B cell (primary cell): ENCODE data around the gene FOXQ1. TPM values are rescaled to one million over a fixed set of nuclear protein-coding genes. Genes with fewer than 3 reads are reported as not detected.

ENCODE experiments used
- ATAC-seq: fragments of 200-7000 bp; cut with Tn5 transposase; one replicate; pipeline ENCODE4 v1.10.0; 2021; ENCODE audit warnings: low read depth, mild to moderate bottlenecking, moderate number of reproducible peaks, moderate library complexity
- CTCF ChIA-PET: fragments of 350-600 bp; sonication (Branson Sonifier 250); formaldehyde crosslinking; loops from one replicate; lab custom pipeline; 2021; ENCODE audit warnings: antibody characterized with exemption, inconsistent platforms; lab: Charles Lee
- POLR2A ChIA-PET: fragments of 350-600 bp; sonication (Branson Sonifier 250); formaldehyde crosslinking; loops from one replicate; lab custom pipeline; 2021; ENCODE audit warnings: antibody characterized with exemption; lab: Charles Lee
- DNase-seq: peaks from one replicate; pipeline ENCODE4 v3.0.0; 2013
- H2AFZ ChIP-seq: 2 replicates; pipeline ENCODE4 v1.6.1; 2012; ENCODE audit warnings: mild to moderate bottlenecking, low read depth, low read length; ENCODE audit not compliant: insufficient read depth, poor library complexity, severe bottlenecking
- H3K27ac ChIP-seq, 2 donors: 1 replicate in 1 of 2; 2 replicates in 1 of 2; pipeline ENCODE4 v1.5.1; 2012 to 2013; ENCODE audit warnings: low read length in 2 of 2, mild to moderate bottlenecking in 2 of 2, moderate library complexity in 1 of 2
- H3K27me3 ChIP-seq, 4 experiments: fragments of 200-600 bp in 1 of 4; sonication (generic) in 1 of 4; replicated peaks in 1 of 4; 1 replicate in 2 of 4; 2 replicates in 2 of 4; pipeline versions ENCODE4 v1.6.1 to v1.7.0; 2013 to 2016; ENCODE audit warnings: low read length in 3 of 4, mild to moderate bottlenecking in 2 of 4, mixed read lengths in 1 of 4, moderate library complexity in 1 of 4; ENCODE audit not compliant: insufficient read depth in 4 of 4, control insufficient read depth in 3 of 4; ENCODE audit errors: control extremely low read depth in 1 of 4
- H3K36me3 ChIP-seq, 2 experiments: replicated peaks in 1 of 2; 1 replicate in 1 of 2; 2 replicates in 1 of 2; pipeline versions ENCODE4 v1.6.1 to v1.7.1; 2013; ENCODE audit warnings: low read length in 1 of 2; ENCODE audit not compliant: insufficient read depth in 2 of 2, control insufficient read depth in 1 of 2; ENCODE audit errors: control extremely low read depth in 1 of 2, extremely low read depth in 1 of 2
- H3K4me1 ChIP-seq, 2 donors: fragments of 200-600 bp in 1 of 2; sonication (generic) in 1 of 2; 1 replicate in 1 of 2; 2 replicates in 1 of 2; pipeline versions ENCODE4 v1.5.1 to v1.6.1; 2013 to 2017; ENCODE audit warnings: low read length in 2 of 2; ENCODE audit not compliant: control insufficient read depth in 2 of 2, insufficient read depth in 2 of 2
- H3K4me2 ChIP-seq: replicated peaks from 2 replicates; pipeline ENCODE3; 2012; ENCODE audit warnings: mild to moderate bottlenecking, low read depth, low read length; ENCODE audit not compliant: poor library complexity, severe bottlenecking
- H3K4me3 ChIP-seq, 5 experiments: fragments of 200-600 bp in 1 of 5; sonication (generic) in 1 of 5; 1 replicate in 3 of 5; 2 replicates in 2 of 5; pipeline versions ENCODE4 v1.5.1 to v1.7.0; 2011 to 2016; ENCODE audit warnings: low read length in 4 of 5, mild to moderate bottlenecking in 4 of 5, low read depth in 2 of 5, control low read depth in 1 of 5, moderate library complexity in 1 of 5; ENCODE audit not compliant: insufficient read depth in 1 of 5; ENCODE audit errors: control extremely low read depth in 1 of 5, extremely low read depth in 1 of 5
- H3K79me2 ChIP-seq: fragments of 200-600 bp; sonication (generic); one replicate; pipeline ENCODE4 v1.6.0; 2016; ENCODE audit warnings: low read length; ENCODE audit not compliant: control insufficient read depth, insufficient read depth
- H3K9ac ChIP-seq: fragments of 200-600 bp; sonication (generic); 2 replicates; pipeline ENCODE4 v1.6.1; 2017; ENCODE audit warnings: mild to moderate bottlenecking, low read length, moderate library complexity
- H3K9me3 ChIP-seq, 3 donors: one replicate each; pipeline versions ENCODE4 v1.6.1 to v1.7.1; 2013; ENCODE audit warnings: low read length in 2 of 3; ENCODE audit not compliant: control insufficient read depth in 2 of 3, insufficient read depth in 1 of 3; ENCODE audit errors: control extremely low read depth in 1 of 3
- H4K20me1 ChIP-seq: 2 replicates; pipeline ENCODE4 v1.6.0; 2012; ENCODE audit warnings: mild to moderate bottlenecking, low read length; ENCODE audit not compliant: insufficient read depth, control insufficient read depth, poor library complexity, severe bottlenecking
- H3K27ac Mint-ChIP-seq: one replicate; pipeline ENCODE4 v1.8.0; 2021; ENCODE audit warnings: mixed read lengths
- H3K27me3 Mint-ChIP-seq: one replicate; pipeline ENCODE4 v1.8.0; 2021; ENCODE audit warnings: mixed read lengths
- H3K4me1 Mint-ChIP-seq: one replicate; pipeline ENCODE4 v1.8.0; 2021; ENCODE audit warnings: mixed read lengths
- H3K4me3 Mint-ChIP-seq: one replicate; pipeline ENCODE4 v1.8.0; 2021; ENCODE audit warnings: mixed read lengths
- H3K9me3 Mint-ChIP-seq: one replicate; pipeline ENCODE4 v1.8.0; 2022; ENCODE audit warnings: mixed read lengths; ENCODE audit not compliant: insufficient read depth
- CTCF ChIP-seq: fragments of 200-600 bp; IDR thresholded peaks from one replicate; pipeline ENCODE4 v1.8.0; 2022; ENCODE audit warnings: antibody characterized with exemption, mild to moderate bottlenecking
- EZH2 ChIP-seq: IDR thresholded peaks from 2 replicates; pipeline ENCODE4 v1.6.1; 2012; ENCODE audit warnings: borderline replicate concordance, low read depth, mild to moderate bottlenecking, moderate library complexity, low read length; ENCODE audit not compliant: insufficient read depth, poor library complexity, severe bottlenecking
- WGBS: methylation state at CpG from one replicate; pipeline ENCODE4 v1.1.5; 2013; ENCODE audit warnings: missing lambda C conversion rate; ENCODE audit not compliant: insufficient coverage; 5-methylcytosine and 5-hydroxymethylcytosine counted together
- intact Hi-C: fragments of 100-400 bp; cut with micrococcal nuclease; formaldehyde crosslinking; loops from one replicate; pipeline ENCODE4 v1.10.0; 2022
- polyA plus RNA-seq: library from polyadenylated mRNA; depleted of rRNA; stranded (reverse); fragments of >200 nt; gene quantifications from 2 replicates; pipeline ENCODE4 v1.2.3, GENCODE V29; 2012
- total RNA-seq, 2 donors: library from RNA; stranded (reverse); fragments of 120-200 nt in 1 of 2; gene quantifications; 1 replicate in 1 of 2; 2 replicates in 1 of 2; pipeline versions ENCODE4 v1.2.3 to v1.2.4, GENCODE V29; 2013 to 2022

Gene FOXQ1
- total and polyA plus RNA-seq, 2 donors (not counting 1 experiment from before 2014, with no cell fraction given), result not detected

- ChIA-PET CTCF (no interaction called here), POLR2A (no interaction called here)
- H3K27ac ChIP-seq, result no peak overlapping the region
- Mint-ChIP-seq H3K9me3 (no peaks in the 10 kb centered on the region), H3K4me1 (peaks cover 31% of the 10 kb centered on the region), H3K4me3 (no peak overlapping the region), H3K27ac (no peak overlapping the region), H3K27me3 (peaks cover 65% of the 10 kb centered on the region)
- H3K9ac ChIP-seq, result no peak overlapping the region
- H4K20me1 ChIP-seq, result no peaks in the 10 kb centered on the region
- H3K27me3 ChIP-seq, result peaks cover 0 to 70% (median 40%) of the 10 kb centered on the region in 4 experiments
- peaks cover 25 to 36% of the 10 kb centered on the region in 2 donors for H3K4me1 ChIP-seq
- intact Hi-C loops, result no loop called here
- TF ChIP-seq EZH2 (no peak), CTCF (no peak)
- H3K9me3 ChIP-seq, result peaks cover 0 to 11% (median 0%) of the 10 kb centered on the region in 3 donors
- no peaks in the 10 kb centered on the region for H3K36me3 ChIP-seq
- no peak overlapping the region for H3K4me3 ChIP-seq
- WGBS, result 11% methylated on average over 64 of the region's 64 CpGs
- no peaks in the 10 kb centered on the region for H3K79me2 ChIP-seq
- no peak overlapping the region for H2AFZ ChIP-seq
- ATAC-seq (no peak), DNase-seq (no peak)
- peak overlapping the region; percentile 69 for H3K4me2 ChIP-seq
Observed at GRCh38 chr6:1313384-1313766, 1.5 kb downstream of the FOXQ1 start.

- H3K4me3 ChIP-seq, result no peak overlapping the region
- H3K9me3 ChIP-seq, result peaks cover 0 to 14% (median 0%) of the 10 kb centered on the region in 3 donors
- peaks cover 0 to 66% (median 39%) of the 10 kb centered on the region in 4 experiments for H3K27me3 ChIP-seq
- intact Hi-C loops, result no loop called here
- Mint-ChIP-seq H3K4me1 (peaks cover 31% of the 10 kb centered on the region), H3K27ac (peak overlapping the region; percentile 11), H3K9me3 (no peaks in the 10 kb centered on the region), H3K4me3 (peak overlapping the region; percentile 56), H3K27me3 (peaks cover 60% of the 10 kb centered on the region)
- peaks cover 25 to 36% of the 10 kb centered on the region in 2 donors for H3K4me1 ChIP-seq
- H3K4me2 ChIP-seq, result peak overlapping the region; percentile 37
- H4K20me1 ChIP-seq, result no peaks in the 10 kb centered on the region
- H2AFZ ChIP-seq, result no peak overlapping the region
- no peak overlapping the region for H3K9ac ChIP-seq
- no peaks in the 10 kb centered on the region for H3K79me2 ChIP-seq
- 9% methylated on average over 38 of the region's 45 CpGs for WGBS
- ChIA-PET CTCF (no interaction called here), POLR2A (no interaction called here)
- H3K27ac ChIP-seq, result no peak overlapping the region
- no peak for ATAC-seq
- DNase-seq, result peak; percentile 20
- TF ChIP-seq CTCF, result no peak
- no peak for TF ChIP-seq EZH2
- H3K36me3 ChIP-seq, result no peaks in the 10 kb centered on the region
Observed at GRCh38 chr6:1313767-1314503, 2.0 kb downstream of the FOXQ1 start.
